ENCODE measurements around the gene ZNF30.
"Not testable (repeated sequence)": the region's sequence is repeated elsewhere in the genome, so short reads cannot be mapped to it uniquely, and the experiment has no call there.

The ZNF30 gene

DNA sequence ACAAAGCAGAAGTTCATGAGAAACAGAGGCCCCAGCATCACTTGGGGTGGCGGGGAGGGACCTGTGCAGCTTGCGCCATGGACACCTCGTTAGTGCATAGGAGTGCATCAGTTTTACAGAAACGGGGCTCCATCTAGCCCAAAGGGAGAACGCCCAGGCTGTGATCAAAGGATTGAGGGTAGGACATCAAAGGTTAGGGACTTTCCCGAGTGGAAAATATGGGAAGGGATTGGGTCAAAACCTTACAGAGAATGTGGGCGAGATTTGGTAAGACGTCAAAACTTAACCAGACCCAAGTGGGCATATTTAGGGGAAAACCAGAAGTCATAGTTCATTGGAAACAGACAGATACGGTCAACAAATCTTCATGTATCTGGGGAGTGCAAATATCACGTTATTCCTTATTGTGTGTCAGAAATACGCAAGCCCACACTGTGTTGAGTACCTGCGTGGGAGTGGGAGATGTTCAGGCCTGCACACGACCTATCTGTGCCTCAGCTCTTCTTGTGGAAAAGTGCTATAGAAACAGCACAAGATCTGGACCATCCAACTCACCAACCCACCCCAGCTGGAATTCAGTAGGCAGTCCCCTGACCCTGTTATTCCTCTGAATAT lies 64.0 kb downstream of the ZNF30 start:
- no peak for DNase-seq

DNA sequence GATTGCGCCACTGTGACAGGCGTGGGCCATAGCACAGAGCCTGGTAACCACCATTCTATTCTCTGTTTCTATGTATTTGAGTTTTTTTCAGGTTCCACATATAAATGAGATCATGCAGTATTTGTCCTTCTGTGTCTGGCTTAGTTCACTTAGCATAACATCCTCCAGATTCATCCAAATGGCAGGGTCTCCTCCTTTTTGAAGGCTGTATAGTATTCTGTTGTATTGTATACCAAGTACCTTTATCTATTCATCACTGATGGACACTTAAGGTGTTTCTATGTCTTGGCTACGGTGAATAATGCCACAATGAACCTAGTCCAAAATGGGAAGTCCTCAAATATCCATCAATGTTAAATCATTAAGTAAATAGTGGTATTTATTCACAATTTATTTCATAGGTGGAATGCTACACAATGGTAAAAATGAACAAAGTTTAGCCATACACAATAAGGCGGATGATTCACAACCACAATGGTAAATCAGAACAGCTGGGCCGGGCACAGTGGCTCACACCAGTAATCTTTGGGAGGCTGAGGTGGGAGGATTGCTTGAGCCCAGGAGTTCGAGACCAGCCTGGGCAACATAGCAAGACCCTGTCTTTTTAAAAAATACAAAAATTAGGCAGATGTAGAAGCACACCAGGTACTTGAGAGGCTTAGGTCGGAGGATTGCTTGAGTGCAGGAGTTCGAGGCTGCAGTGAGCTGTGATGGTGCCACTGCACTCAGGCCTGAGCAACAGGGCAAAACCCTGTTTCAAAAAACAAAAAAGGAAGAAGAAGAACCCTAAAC lies 65.0 kb downstream of the ZNF30 start:
- DNase-seq = no peak

GRCh38 chr19:34992582-34992981 lies 65.9 kb downstream of the ZNF30 start:
- DNase-seq = not testable (repeated sequence)

GRCh38 chr19:34994286-34994642 lies 67.6 kb downstream of the ZNF30 start:
- no peak for DNase-seq
